DOHH2 (cell line): Measurements from ENCODE around the gene F10.

ENCODE experiments used
- H3F3A ChIP-seq: fragments of 200-600 bp; sonication (generic), shearing (Covaris generic); 2 replicates; pipeline ENCODE4 v1.6.0; 2016; ENCODE audit warnings: antibody characterized with exemption, mild to moderate bottlenecking; ENCODE audit not compliant: control insufficient read depth, insufficient read depth
- H3K27ac ChIP-seq: fragments of 200-600 bp; sonication (generic); 2 replicates; pipeline ENCODE4 v1.5.1; 2014; ENCODE audit warnings: low read depth, mild to moderate bottlenecking, low read length, moderate library complexity
- H3K27me3 ChIP-seq: fragments of 200-600 bp; sonication (generic); 2 replicates; pipeline ENCODE4 v1.6.1; 2014; ENCODE audit warnings: mild to moderate bottlenecking, low read length, mixed read lengths; ENCODE audit not compliant: control insufficient read depth
- H3K36me3 ChIP-seq: fragments of 200-600 bp; sonication (generic); 2 replicates; pipeline ENCODE4 v1.6.1; 2014; ENCODE audit warnings: mild to moderate bottlenecking, low read length, moderate library complexity, mixed read lengths; ENCODE audit not compliant: control insufficient read depth
- H3K4me1 ChIP-seq: fragments of 200-600 bp; sonication (generic); 2 replicates; pipeline ENCODE4 v1.6.1; 2014; ENCODE audit warnings: mild to moderate bottlenecking, low read length, mixed read lengths; ENCODE audit not compliant: control insufficient read depth
- H3K4me2 ChIP-seq: fragments of 200-600 bp; sonication (generic); 2 replicates; pipeline ENCODE4 v1.6.0; 2014; ENCODE audit warnings: mild to moderate bottlenecking, low read length, moderate library complexity
- H3K4me3 ChIP-seq: fragments of 200-600 bp; sonication (generic); 2 replicates; pipeline ENCODE4 v1.5.1; 2014; ENCODE audit warnings: mild to moderate bottlenecking, low read length, mixed read lengths
- H3K79me2 ChIP-seq: fragments of 200-600 bp; sonication (generic); 2 replicates; pipeline ENCODE4 v1.6.1; 2014; ENCODE audit warnings: mild to moderate bottlenecking, low read length, mixed read lengths; ENCODE audit not compliant: control insufficient read depth
- H3K9me2 ChIP-seq: fragments of 200-600 bp; sonication (generic); replicated peaks from 2 replicates; pipeline ENCODE4 v1.6.1; 2014; ENCODE audit warnings: mild to moderate bottlenecking, low read length, mixed read lengths; ENCODE audit not compliant: control insufficient read depth
- H3K9me3 ChIP-seq: fragments of 200-600 bp; sonication (generic); 2 replicates; pipeline ENCODE4 v1.6.1; 2014; ENCODE audit warnings: antibody characterized with exemption, low read length, mixed read lengths; ENCODE audit not compliant: control insufficient read depth, insufficient read depth
- H4K20me1 ChIP-seq: fragments of 200-600 bp; sonication (generic); 2 replicates; pipeline ENCODE4 v1.6.0; 2014; ENCODE audit warnings: low read depth, mild to moderate bottlenecking, antibody characterized with exemption, low read length, moderate library complexity; ENCODE audit not compliant: control insufficient read depth, insufficient read depth
- CTCF ChIP-seq: fragments of 200-600 bp; sonication (generic); IDR thresholded peaks from one replicate; pipeline ENCODE4 v1.5.1; 2014; ENCODE audit warnings: antibody characterized with exemption, mild to moderate bottlenecking, low read depth, low read length; ENCODE audit not compliant: poor library complexity, severe bottlenecking
- EZH2phosphoT487 ChIP-seq: fragments of 200-600 bp; sonication (generic); IDR thresholded peaks from 2 replicates; pipeline ENCODE4 v1.6.1; 2017; ENCODE audit warnings: borderline replicate concordance, mild to moderate bottlenecking, antibody characterized with exemption, low read length, moderate library complexity, mixed read lengths

The F10 gene

DNA sequence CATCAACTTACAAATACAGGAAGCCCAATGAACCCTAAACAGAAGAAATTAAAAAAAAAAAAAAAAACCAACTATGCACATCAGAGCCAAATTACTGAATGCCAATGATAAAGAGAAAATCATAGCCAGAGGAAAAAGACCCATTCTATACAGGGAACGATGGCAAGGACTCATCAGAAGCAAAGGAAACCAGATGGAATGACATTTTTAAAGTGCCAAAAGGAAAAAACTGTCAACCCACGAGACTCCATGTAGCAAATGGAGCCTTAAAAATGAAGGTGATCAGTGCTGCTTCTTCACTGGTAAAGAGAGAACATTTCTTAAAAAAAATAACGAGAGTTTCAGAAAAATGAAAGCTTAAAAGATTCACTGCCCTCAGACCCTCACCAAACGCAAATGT lies 67.6 kb downstream of the F10 start:
- Histone ChIP-seq H3K27me3 (no peaks in the 10 kb centered on the region), H3K4me3 (no peak overlapping the region), H3K4me1 (no peaks in the 10 kb centered on the region), H4K20me1 (no peaks in the 10 kb centered on the region), H3K4me2 (no peak overlapping the region), H3K27ac (no peak overlapping the region), H3K9me2 (no peaks in the 10 kb centered on the region), H3K36me3 (peaks cover 88% of the 10 kb centered on the region), H3K9me3 (no peaks in the 10 kb centered on the region), H3K79me2 (peaks cover 8% of the 10 kb centered on the region), H3F3A (no peaks in the 10 kb centered on the region)
- TF ChIP-seq CTCF: no peak
- TF ChIP-seq EZH2phosphoT487: no peak

- H4K20me1 ChIP-seq: no peaks in the 10 kb centered on the region
- H3K4me2 ChIP-seq: no peak overlapping the region
- no peak overlapping the region for H3K27ac ChIP-seq
- peaks cover 88% of the 10 kb centered on the region for H3K36me3 ChIP-seq
- TF ChIP-seq EZH2phosphoT487 (no peak), CTCF (no peak)
- no peaks in the 10 kb centered on the region; the same call in 1 of the 2 replicates for H3K79me2 ChIP-seq
- no peaks in the 10 kb centered on the region for H3K9me3 ChIP-seq
- H3K4me3 ChIP-seq: no peak overlapping the region
- H3K27me3 ChIP-seq: no peaks in the 10 kb centered on the region
- H3K9me2 ChIP-seq: no peaks in the 10 kb centered on the region
- no peaks in the 10 kb centered on the region for H3K4me1 ChIP-seq
- H3F3A ChIP-seq: no peaks in the 10 kb centered on the region
Observed at GRCh38 chr13:113192279-113192678, 69.7 kb downstream of the F10 start.

GRCh38 chr13:113192902-113193301 lies 70.3 kb downstream of the F10 start:
- Histone ChIP-seq H3K4me3 (no peak overlapping the region), H3K4me2 (no peak overlapping the region), H3K27ac (no peak overlapping the region), H3K27me3 (no peaks in the 10 kb centered on the region), H4K20me1 (no peaks in the 10 kb centered on the region), H3F3A (no peaks in the 10 kb centered on the region), H3K9me2 (no peaks in the 10 kb centered on the region), H3K4me1 (no peaks in the 10 kb centered on the region), H3K9me3 (no peaks in the 10 kb centered on the region), H3K36me3 (peaks cover 88% of the 10 kb centered on the region), H3K79me2 (no peaks in the 10 kb centered on the region)
- TF ChIP-seq CTCF (no peak), EZH2phosphoT487 (no peak)

DNA sequence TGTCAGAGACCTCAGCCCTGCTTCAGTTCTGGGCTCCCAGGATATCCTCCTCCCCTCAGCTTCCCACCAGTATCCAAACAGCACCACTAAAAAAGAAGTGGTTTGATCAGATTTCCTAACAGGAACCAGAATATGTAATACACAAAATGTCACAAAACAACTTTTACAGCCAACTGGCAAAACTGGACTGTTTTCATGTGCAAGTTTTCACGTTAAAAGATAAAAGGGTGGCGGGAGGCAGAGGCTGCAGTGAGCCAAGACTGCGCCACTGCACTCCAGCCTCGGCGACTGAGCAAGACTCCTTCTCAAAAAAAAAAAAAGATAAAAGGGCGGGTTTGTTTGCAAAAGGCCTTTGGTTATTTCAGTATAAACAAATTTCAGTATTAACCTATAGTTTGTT lies 72.8 kb downstream of the F10 start:
- peaks cover 17% of the 10 kb centered on the region for H3K79me2 ChIP-seq
- TF ChIP-seq EZH2phosphoT487 (no peak), CTCF (no peak)
- H3K4me2 ChIP-seq: no peak overlapping the region
- H3F3A ChIP-seq: no peaks in the 10 kb centered on the region
- H3K4me1 ChIP-seq: no peaks in the 10 kb centered on the region
- H3K27ac ChIP-seq: no peak overlapping the region
- H4K20me1 ChIP-seq: no peaks in the 10 kb centered on the region
- no peaks in the 10 kb centered on the region for H3K9me3 ChIP-seq
- H3K27me3 ChIP-seq: no peaks in the 10 kb centered on the region
- H3K4me3 ChIP-seq: no peak overlapping the region
- H3K36me3 ChIP-seq: peaks cover 93% of the 10 kb centered on the region
- no peaks in the 10 kb centered on the region for H3K9me2 ChIP-seq
